ENCODE results near the gene TTLL3.

The TTLL3 gene

GRCh38 chr3:9781551-9781950, 28.5 kb upstream of the TTLL3 start:
- no peak for DNase-seq

- DNase-seq, result no peak
Observed at GRCh38 chr3:9781978-9782603, 28.0 kb upstream of the TTLL3 start.

- peak; percentile 12 for DNase-seq
Observed at GRCh38 chr3:9782770-9783169, 27.3 kb upstream of the TTLL3 start.

GRCh38 chr3:9783954-9784353, 26.1 kb upstream of the TTLL3 start:
- no peak for DNase-seq

- no peak for DNase-seq
Observed at GRCh38 chr3:9784965-9785364, 25.1 kb upstream of the TTLL3 start.

GRCh38 chr3:9785602-9786001, 24.5 kb upstream of the TTLL3 start:
- no peak for DNase-seq

GRCh38 chr3:9786209-9786739, 23.8 kb upstream of the TTLL3 start:
- no peak for DNase-seq

GRCh38 chr3:9786825-9787669, 23.0 kb upstream of the TTLL3 start:
- no peak for DNase-seq

- no peak for DNase-seq
Observed at GRCh38 chr3:9787714-9788113, 22.3 kb upstream of the TTLL3 start.

GRCh38 chr3:9791127-9791526, 18.9 kb upstream of the TTLL3 start:
- no peak for DNase-seq

- DNase-seq, result no peak
Observed at GRCh38 chr3:9791790-9792404, 18.2 kb upstream of the TTLL3 start.

- DNase-seq, result peak; percentile 94
Observed at GRCh38 chr3:9792405-9793160, 17.5 kb upstream of the TTLL3 start, which contains the start of the genes ARPC4 and TADA3. Gene ARPC4 (plus strand): TSS chr3:9793082. CDS start chr3:9793122, 40 bp downstream. Gene TADA3 (minus strand): TSS chr3:9792473. CDS start chr3:9791466, 1,007 bp downstream.

- peak; percentile 47 for DNase-seq
Observed at GRCh38 chr3:9793161-9793781, 16.8 kb upstream of the TTLL3 start.

GRCh38 chr3:9794400-9794799, 15.7 kb upstream of the TTLL3 start:
- DNase-seq, result no peak

GRCh38 chr3:9795207-9795606, 14.9 kb upstream of the TTLL3 start:
- DNase-seq, result no peak

GRCh38 chr3:9797196-9797945, 12.7 kb upstream of the TTLL3 start:
- DNase-seq, result no peak

GRCh38 chr3:9800529-9800928, 9.5 kb upstream of the TTLL3 start:
- DNase-seq, result no peak

GRCh38 chr3:9803494-9803893, 6.6 kb upstream of the TTLL3 start:
- DNase-seq, result no peak

- no peak for DNase-seq
Observed at GRCh38 chr3:9804996-9805395, 5.1 kb upstream of the TTLL3 start.

GRCh38 chr3:9806137-9806536, 3.9 kb upstream of the TTLL3 start:
- DNase-seq, result no peak
